Urinary bladder (tissue), 4 donors: Measurements from ENCODE around the gene CDX2. TPM values are rescaled to one million over a fixed set of nuclear protein-coding genes. Genes with fewer than 3 reads are reported as not detected.

ENCODE experiments used
- DNase-seq: peaks from one replicate; pipeline ENCODE4 v3.0.0-alpha.2; 2015; ENCODE audit errors: extremely low spot score
- H3K27ac ChIP-seq: one replicate; pipeline ENCODE4 v1.5.1; 2013; ENCODE audit warnings: low read depth, mild to moderate bottlenecking, moderate library complexity
- H3K36me3 ChIP-seq: one replicate; pipeline ENCODE4 v1.6.1; 2013; ENCODE audit warnings: mild to moderate bottlenecking, moderate library complexity; ENCODE audit not compliant: insufficient read depth
- H3K4me1 ChIP-seq: one replicate; pipeline ENCODE4 v1.6.1; 2013; ENCODE audit warnings: mild to moderate bottlenecking, moderate library complexity; ENCODE audit not compliant: insufficient read depth
- H3K4me3 ChIP-seq: one replicate; pipeline ENCODE4 v1.5.1; 2013; ENCODE audit warnings: low read depth, low read length
- WGBS: extraction: QIAGEN DNeasy Blood & Tissue Kit; methylation state at CpG from one replicate; pipeline ENCODE4 v1.1.7; 2013; 5-methylcytosine and 5-hydroxymethylcytosine counted together
- polyA plus RNA-seq: library from polyadenylated mRNA; stranded (reverse); fragments of 200-250 nt; gene quantifications from one replicate; pipeline ENCODE4 v1.2.3, GENCODE V29; 2013
- total RNA-seq: library from RNA; depleted of rRNA; stranded (reverse); fragments of >200 nt; gene quantifications from one replicate; pipeline ENCODE4 v1.2.3, GENCODE V29; 2014
- donor health status: healthy with polysubstance abuse.
- donor health status: healthy.

CDX2 gene
- total and polyA plus RNA-seq, 2 donors, result not detected

DNA sequence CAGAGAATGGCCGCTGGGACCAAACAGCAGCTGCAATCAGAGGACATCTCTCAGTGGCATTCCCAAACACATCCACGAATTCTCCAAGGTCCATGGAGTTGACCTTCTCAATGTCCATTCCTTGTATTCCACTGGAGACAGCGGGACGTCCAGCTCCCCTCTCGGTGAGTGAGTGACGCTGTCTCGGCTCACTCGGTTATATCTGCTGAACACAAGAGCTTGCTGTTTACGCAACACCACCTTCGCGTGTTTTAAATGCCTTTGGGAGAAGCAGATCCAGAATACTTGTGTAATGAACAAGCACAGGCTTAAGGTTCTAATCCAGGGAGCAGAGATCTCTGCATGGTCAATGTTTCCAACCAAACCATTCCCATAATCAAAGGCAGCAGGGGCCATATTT, 19.4 kb upstream of the CDX2 start, which contains the start of gene URAD:
Gene URAD, minus strand, starts transcription at position 174 of the 400 bp plus-strand sequence. Its CDS starts 56 bp downstream, at position 118.
- DNase-seq, result no peak
- no peaks in the 10 kb centered on the region for H3K4me1 ChIP-seq
- H3K36me3 ChIP-seq, result no peaks in the 10 kb centered on the region
- WGBS, result 69% methylated on average over 11 of the region's 11 CpGs
- no peak within 1 kb of the TSS for H3K27ac ChIP-seq
- H3K4me3 ChIP-seq, result no peak within 1 kb of the TSS

- Histone ChIP-seq H3K27ac (no peak overlapping the region), H3K36me3 (no peaks in the 10 kb centered on the region), H3K4me1 (no peaks in the 10 kb centered on the region), H3K4me3 (no peak overlapping the region)
- WGBS, result 87% methylated on average over 1 of the region's 1 CpG
- no peak for DNase-seq
These were observed 16.5 kb upstream of the CDX2 start for GRCh38 chr13:27985600-27985999.

DNA sequence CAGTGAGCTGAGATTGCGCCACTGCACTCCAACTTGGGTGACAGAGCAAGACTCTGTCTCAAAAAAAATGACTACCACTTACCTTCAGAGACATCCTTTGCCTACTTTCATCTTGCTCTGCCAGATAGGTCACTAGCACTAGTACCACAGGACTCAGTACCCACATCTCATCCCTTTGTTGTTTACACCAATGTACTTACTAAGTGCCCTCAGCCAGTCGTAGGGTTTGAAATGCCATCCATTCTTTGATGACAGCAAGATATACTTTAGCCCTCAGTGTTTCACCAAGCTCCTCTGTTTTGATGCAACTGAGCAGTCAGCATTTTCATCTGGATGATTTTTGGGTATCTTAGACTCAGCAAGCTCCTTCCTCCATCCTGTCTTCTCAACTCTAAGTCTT, 13.2 kb upstream of the CDX2 start:
- H3K36me3 ChIP-seq, result no peaks in the 10 kb centered on the region
- peaks cover 2% of the 10 kb centered on the region for H3K4me1 ChIP-seq
- WGBS, result 62% methylated on average over 2 of the region's 2 CpGs
- H3K4me3 ChIP-seq, result no peak overlapping the region
- H3K27ac ChIP-seq, result no peak overlapping the region
- DNase-seq, result no peak

DNA sequence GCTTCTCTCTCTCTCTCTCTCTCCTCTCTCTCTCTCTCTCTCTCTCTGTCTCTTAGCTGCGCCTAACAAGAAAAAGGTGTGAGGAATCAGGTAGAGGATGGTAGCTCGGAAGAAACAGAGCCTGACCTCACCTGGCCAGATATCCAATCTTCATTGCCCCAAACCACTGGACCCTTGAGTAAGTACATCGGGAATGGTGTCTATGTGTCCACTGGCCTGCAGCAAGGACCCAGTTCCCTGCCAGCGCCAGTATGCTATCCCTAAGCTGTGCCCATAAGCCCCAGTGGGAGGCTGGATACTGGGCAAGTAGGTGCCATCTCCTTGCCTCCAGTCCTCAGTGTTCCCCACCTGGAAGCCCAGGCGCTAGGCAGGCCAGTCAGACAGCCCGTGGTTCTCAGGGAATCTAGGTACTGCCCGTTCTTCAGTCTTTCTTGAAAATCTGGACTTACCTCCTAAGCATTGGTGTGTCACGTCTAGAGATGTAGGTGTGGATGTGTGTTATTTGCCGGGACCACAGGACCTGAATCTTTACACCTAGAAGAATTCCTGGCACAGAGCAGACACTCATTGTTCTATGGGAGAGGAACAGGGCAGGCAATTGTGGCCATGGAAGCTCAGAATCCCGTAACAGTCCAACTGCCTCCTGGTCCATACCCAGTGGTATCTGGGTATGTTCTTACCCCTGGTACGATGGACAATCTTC, 12.0 kb upstream of the CDX2 start:
- 17% methylated on average over 11 of the region's 11 CpGs for WGBS

DNA sequence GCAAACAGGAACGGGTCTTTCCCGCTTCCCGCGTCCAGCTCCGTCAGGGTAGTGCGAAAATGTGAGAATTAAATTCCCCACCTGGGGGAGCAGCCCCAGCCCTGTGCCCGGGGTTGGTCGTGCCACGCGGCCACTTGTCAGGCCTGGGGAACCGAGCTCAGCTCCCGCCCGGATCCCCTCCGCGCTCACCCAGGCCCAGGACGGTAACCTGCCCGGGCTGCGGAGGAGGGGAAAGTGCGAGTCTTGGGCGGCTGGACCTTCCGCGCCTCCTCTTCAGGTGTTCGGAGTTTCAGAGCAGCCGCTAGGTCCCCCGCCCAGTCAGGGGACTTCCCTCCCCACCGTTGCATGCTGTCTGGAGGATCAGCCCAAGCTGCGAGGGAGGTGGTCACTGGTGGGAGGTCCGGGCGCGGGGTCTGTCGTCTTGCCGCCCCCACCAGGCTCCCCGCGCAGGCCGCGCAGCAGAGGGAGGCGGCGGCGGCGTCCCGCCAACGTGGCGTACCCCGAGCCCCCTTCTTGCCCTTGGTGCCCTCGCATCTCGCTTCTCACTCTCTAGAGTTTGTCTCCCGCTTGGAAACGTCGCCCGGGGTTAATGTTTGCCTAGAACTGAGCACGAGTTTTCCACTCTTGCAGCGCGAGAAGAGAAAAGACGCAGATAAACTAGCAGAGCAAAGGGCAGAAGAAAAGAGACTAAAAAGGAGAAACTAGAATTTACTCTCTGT, 11.3 kb upstream of the CDX2 start:
- no peak for DNase-seq
- Histone ChIP-seq H3K4me3 (no peak overlapping the region), H3K36me3 (no peaks in the 10 kb centered on the region), H3K4me1 (peaks cover 2% of the 10 kb centered on the region), H3K27ac (no peak overlapping the region)
- 2% methylated on average over 54 of the region's 54 CpGs for whole genome bisulfite sequencing

More for the DNA sequence above, 12.0 kb upstream of the CDX2 start:
- H3K4me1 ChIP-seq, result peaks cover 2% of the 10 kb centered on the region
- no peak overlapping the region for H3K4me3 ChIP-seq
- no peak overlapping the region for H3K27ac ChIP-seq
- H3K36me3 ChIP-seq, result no peaks in the 10 kb centered on the region
- DNase-seq, result no peak

GRCh38 chr13:27979765-27980279, 10.7 kb upstream of the CDX2 start:
- Histone ChIP-seq H3K4me3 (no peak overlapping the region), H3K4me1 (peaks cover 2% of the 10 kb centered on the region), H3K36me3 (no peaks in the 10 kb centered on the region), H3K27ac (no peak overlapping the region)
- 3% methylated on average over 15 of the region's 15 CpGs for WGBS
- DNase-seq, result no peak

- H3K36me3 ChIP-seq, result no peaks in the 10 kb centered on the region
- H3K4me1 ChIP-seq, result peaks cover 2% of the 10 kb centered on the region
- no peak overlapping the region for H3K27ac ChIP-seq
- DNase-seq, result no peak
- no peak overlapping the region for H3K4me3 ChIP-seq
- WGBS, result 4% methylated on average over 15 of the region's 15 CpGs
These were observed 10.0 kb upstream of the CDX2 start for GRCh38 chr13:27979001-27979643.

DNA sequence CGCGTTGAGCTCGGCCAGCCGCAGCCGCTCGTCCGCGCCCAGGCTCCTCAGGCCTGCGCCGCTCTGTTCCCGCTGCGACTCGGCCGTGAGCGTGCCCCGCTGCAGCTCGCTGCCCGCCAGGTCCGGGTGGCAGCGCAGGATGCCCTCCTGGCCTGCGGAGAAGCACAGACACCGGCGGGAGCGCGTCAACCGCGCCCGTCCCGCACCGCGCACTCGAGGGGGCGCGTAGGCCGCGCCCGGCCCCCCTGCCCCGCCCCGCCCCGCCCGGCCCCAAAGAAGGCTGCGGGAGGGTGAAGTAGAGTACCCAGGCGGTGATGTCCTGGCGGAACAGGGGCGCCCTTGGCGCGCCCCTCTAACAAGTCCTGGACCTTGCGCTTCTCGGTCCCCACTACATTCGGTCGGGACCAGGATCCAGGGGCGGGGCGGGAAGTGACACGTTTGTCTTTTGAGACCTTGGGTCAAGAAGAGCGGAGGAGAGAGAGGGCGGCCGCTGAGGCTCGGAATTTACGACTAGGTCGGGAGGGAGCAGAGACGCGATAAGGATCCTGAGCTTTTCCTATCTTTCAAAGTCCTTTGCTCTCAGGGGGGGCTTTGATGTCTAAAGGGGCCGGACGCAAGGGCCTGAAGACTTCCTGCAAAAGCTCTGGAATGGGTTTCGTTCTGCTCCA, 9.3 kb upstream of the CDX2 start:
- Histone ChIP-seq H3K4me1 (peaks cover 2% of the 10 kb centered on the region), H3K36me3 (no peaks in the 10 kb centered on the region), H3K27ac (no peak overlapping the region), H3K4me3 (peak overlapping the region; percentile 4)
- under 1% methylated on average over 65 of the region's 65 CpGs for WGBS
- no peak for DNase-seq

DNA sequence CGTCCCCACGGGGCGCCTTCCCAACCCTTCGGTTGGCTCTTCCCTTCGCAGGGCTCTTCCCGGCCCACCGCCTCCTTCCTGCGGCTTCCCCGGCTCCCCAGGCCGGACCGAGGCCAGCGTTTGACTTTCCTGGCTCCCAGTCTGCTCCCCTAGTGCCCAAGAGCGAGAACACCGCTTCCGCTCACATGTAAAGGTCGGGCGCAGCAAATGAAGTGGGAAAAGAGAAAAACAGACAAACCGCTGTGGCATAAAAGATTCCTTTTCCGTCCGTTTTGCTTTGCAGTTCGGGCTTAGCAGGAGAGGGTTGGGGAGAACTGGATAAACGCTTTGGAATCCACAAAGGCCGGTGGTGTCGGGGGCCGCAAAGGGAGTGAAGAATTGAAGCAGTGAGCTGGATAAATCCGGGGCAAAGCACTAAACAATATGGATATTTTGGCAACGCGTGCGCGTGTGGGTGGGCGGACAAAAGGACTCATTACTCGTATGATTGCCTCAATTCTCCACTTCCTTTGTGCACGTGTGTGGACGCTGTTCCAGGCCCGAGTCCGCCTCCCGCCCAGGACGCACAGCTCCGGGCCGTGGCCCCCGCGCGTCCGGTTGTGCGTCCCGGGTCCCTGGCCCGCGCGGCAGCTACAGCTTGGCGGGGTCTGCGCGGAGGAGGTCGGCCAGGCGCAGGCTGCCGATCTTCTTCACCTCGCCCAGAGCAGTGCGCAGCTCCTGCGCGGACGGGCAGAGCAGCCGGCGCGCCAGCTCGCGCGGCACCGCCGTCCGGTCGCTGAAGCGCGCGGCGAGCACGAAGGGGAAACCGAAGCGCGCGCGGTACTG, 8.6 kb upstream of the CDX2 start:
- WGBS, result 1% methylated on average over 80 of the region's 80 CpGs
- Histone ChIP-seq H3K4me3 (no peak overlapping the region), H3K4me1 (peaks cover 2% of the 10 kb centered on the region), H3K36me3 (no peaks in the 10 kb centered on the region), H3K27ac (no peak overlapping the region)
- no peak for DNase-seq

DNA sequence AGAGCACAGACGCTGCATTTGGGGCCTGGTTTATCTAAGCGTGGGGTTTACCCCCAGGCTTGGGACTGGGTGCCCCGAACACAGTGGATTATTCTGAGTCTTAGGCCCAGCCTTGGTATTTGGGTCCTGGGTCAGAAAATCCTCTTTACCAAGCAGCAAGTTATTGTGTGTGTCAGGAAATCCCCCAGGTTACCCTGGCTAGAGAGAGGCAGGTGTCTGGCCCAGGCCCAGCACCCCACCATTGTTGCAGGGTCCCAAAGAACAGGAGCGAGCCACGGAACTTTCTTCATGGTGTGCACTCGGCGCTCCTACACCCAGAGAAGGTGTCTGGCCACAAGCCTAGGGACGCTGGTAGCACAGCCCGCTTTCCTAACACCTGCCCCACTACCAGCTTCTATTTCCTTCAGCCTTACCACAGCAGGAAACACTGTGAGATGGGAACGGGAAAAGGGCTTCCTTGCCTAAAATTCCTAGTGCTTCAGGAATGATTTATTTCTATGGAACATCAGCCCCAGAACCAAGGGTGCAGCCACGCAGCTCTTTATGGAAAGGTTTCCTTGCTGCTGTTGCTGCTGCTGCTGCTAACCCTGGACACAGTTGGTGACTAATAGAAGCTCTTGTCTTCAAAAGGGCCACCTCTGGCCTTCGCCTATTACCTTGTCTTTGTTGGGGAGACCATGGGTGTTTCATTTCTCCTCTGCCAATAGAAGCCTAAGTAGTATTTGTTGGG, 7.4 kb upstream of the CDX2 start:
- H3K4me1 ChIP-seq, result peaks cover 2% of the 10 kb centered on the region
- no peaks in the 10 kb centered on the region for H3K36me3 ChIP-seq
- H3K4me3 ChIP-seq, result no peak overlapping the region
- DNase-seq, result no peak
- 15% methylated on average over 12 of the region's 12 CpGs for WGBS
- no peak overlapping the region for H3K27ac ChIP-seq

GRCh38 chr13:27975564-27976361, 6.6 kb upstream of the CDX2 start:
- WGBS, result 2% methylated on average over 51 of the region's 51 CpGs
- DNase-seq, result no peak
- Histone ChIP-seq H3K36me3 (no peaks in the 10 kb centered on the region), H3K4me1 (peaks cover 2% of the 10 kb centered on the region), H3K27ac (no peak overlapping the region), H3K4me3 (no peak overlapping the region)
